ENCODE results near the gene CDK14.

CDK14 gene

GRCh38 chr7:91107460-91107859 lies 511.3 kb downstream of the CDK14 start:
- peaks cover 21 to 36% of the 10 kb centered on the region in 2 donors for H3K36me3 Mint-ChIP-seq
- peaks cover 8 to 12% of the 10 kb centered on the region in 2 donors for H3K4me1 Mint-ChIP-seq
- ATAC-seq (replicated peaks) (no peak), DNase-seq (no peak)
- no peak overlapping the region for H3K4me3 Mint-ChIP-seq
- peaks cover 0 to 1% of the 10 kb centered on the region in 2 donors for H3K9me3 Mint-ChIP-seq
- H3K27me3 Mint-ChIP-seq: no peaks in the 10 kb centered on the region
- H3K27ac Mint-ChIP-seq: no peak overlapping the region

GRCh38 chr7:91109200-91109599 lies 513.1 kb downstream of the CDK14 start:
- peak overlapping the region; percentile 27 for H3K27ac Mint-ChIP-seq
- no peaks in the 10 kb centered on the region for H3K9me3 Mint-ChIP-seq
- no peak for DNase-seq

GRCh38 chr7:91112902-91113341 lies 516.8 kb downstream of the CDK14 start:
- Mint-ChIP-seq H3K27me3 (no peaks in the 10 kb centered on the region), H3K4me1 (no peaks in the 10 kb centered on the region), H3K36me3 (peaks cover 17 to 32% of the 10 kb centered on the region in 2 donors), H3K9me3 (no peaks in the 10 kb centered on the region), H3K4me3 (no peak overlapping the region), H3K27ac (no peak overlapping the region)
- ATAC-seq (replicated peaks) (no peak), DNase-seq (no peak)

More at GRCh38 chr7:91109200-91109599, 513.1 kb downstream of the CDK14 start:
- Mint-ChIP-seq H3K36me3 (peaks cover 17 to 32% of the 10 kb centered on the region in 2 donors), H3K4me1 (no peaks in the 10 kb centered on the region), H3K27me3 (no peaks in the 10 kb centered on the region), H3K4me3 (no peak overlapping the region)
- ATAC-seq (replicated peaks): no peak

- Mint-ChIP-seq H3K27me3 (no peaks in the 10 kb centered on the region), H3K27ac (no peak overlapping the region), H3K9me3 (no peaks in the 10 kb centered on the region), H3K4me1 (no peaks in the 10 kb centered on the region), H3K36me3 (peaks cover 21 to 38% of the 10 kb centered on the region in 2 donors), H3K4me3 (no peak overlapping the region)
- DNase-seq (no peak), ATAC-seq (replicated peaks) (no peak)
These were observed 518.1 kb downstream of the CDK14 start for GRCh38 chr7:91114232-91114631.

GRCh38 chr7:91126762-91127161 lies 530.6 kb downstream of the CDK14 start:
- no peaks in the 10 kb centered on the region for H3K27me3 Mint-ChIP-seq
- DNase-seq (no peak), ATAC-seq (replicated peaks) (no peak)
- H3K36me3 Mint-ChIP-seq: peaks cover 20 to 51% of the 10 kb centered on the region in 2 donors
- H3K9me3 Mint-ChIP-seq: peaks cover 1 to 4% of the 10 kb centered on the region in 2 donors
- no peak overlapping the region for H3K27ac Mint-ChIP-seq
- H3K4me1 Mint-ChIP-seq: peaks cover 8 to 10% of the 10 kb centered on the region in 2 donors
- H3K4me3 Mint-ChIP-seq: no peak overlapping the region

GRCh38 chr7:91127325-91127724 lies 531.2 kb downstream of the CDK14 start:
- H3K4me1 Mint-ChIP-seq: peaks cover 8 to 10% of the 10 kb centered on the region in 2 donors

GRCh38 chr7:91127959-91128358 lies 531.8 kb downstream of the CDK14 start:
- peaks cover 0 to 4% of the 10 kb centered on the region in 2 donors for H3K9me3 Mint-ChIP-seq
- peaks cover 18 to 43% of the 10 kb centered on the region in 2 donors for H3K36me3 Mint-ChIP-seq
- peaks cover 8 to 10% of the 10 kb centered on the region in 2 donors for H3K4me1 Mint-ChIP-seq
- H3K4me3 Mint-ChIP-seq: no peak overlapping the region
- ATAC-seq (replicated peaks) (no peak), DNase-seq (no peak)
- H3K27ac Mint-ChIP-seq: no peak overlapping the region
- H3K27me3 Mint-ChIP-seq: no peaks in the 10 kb centered on the region

More at GRCh38 chr7:91127325-91127724, 531.2 kb downstream of the CDK14 start:
- ATAC-seq (replicated peaks) (no peak), DNase-seq (no peak)
- no peak overlapping the region for H3K4me3 Mint-ChIP-seq
- H3K27ac Mint-ChIP-seq: no peak overlapping the region
- H3K9me3 Mint-ChIP-seq: peaks cover 1 to 4% of the 10 kb centered on the region in 2 donors
- peaks cover 23 to 50% of the 10 kb centered on the region in 2 donors for H3K36me3 Mint-ChIP-seq
- H3K27me3 Mint-ChIP-seq: no peaks in the 10 kb centered on the region

- peaks cover 15 to 38% of the 10 kb centered on the region in 2 donors for H3K36me3 Mint-ChIP-seq
- peaks cover 6 to 10% of the 10 kb centered on the region in 2 donors for H3K4me1 Mint-ChIP-seq
- no peaks in the 10 kb centered on the region for H3K9me3 Mint-ChIP-seq
- peak; percentile 57 to 62 for ATAC-seq (replicated peaks)
- DNase-seq: no peak
- H3K4me3 Mint-ChIP-seq: peak overlapping the region in 1 of 2 donors; percentile 5
- no peaks in the 10 kb centered on the region for H3K27me3 Mint-ChIP-seq
- H3K27ac Mint-ChIP-seq: peak overlapping the region; percentile 22
These were observed 532.7 kb downstream of the CDK14 start for GRCh38 chr7:91128683-91129348.

- DNase-seq (no peak), ATAC-seq (replicated peaks) (no peak)
- Mint-ChIP-seq H3K9me3 (no peaks in the 10 kb centered on the region), H3K36me3 (peaks cover 9 to 18% of the 10 kb centered on the region in 2 donors), H3K27me3 (no peaks in the 10 kb centered on the region), H3K4me1 (peaks cover 10 to 34% of the 10 kb centered on the region in 2 donors), H3K27ac (no peak overlapping the region), H3K4me3 (no peak overlapping the region)
These were observed 539.2 kb downstream of the CDK14 start for GRCh38 chr7:91135300-91135699.

- no peak overlapping the region for H3K27ac Mint-ChIP-seq
- peaks cover 2 to 3% of the 10 kb centered on the region in 2 donors for H3K9me3 Mint-ChIP-seq
- DNase-seq (no peak), ATAC-seq (replicated peaks) (no peak)
- no peak overlapping the region for H3K4me3 Mint-ChIP-seq
- peaks cover 15 to 40% of the 10 kb centered on the region in 2 donors for H3K4me1 Mint-ChIP-seq
- peaks cover 15 to 24% of the 10 kb centered on the region in 2 donors for H3K36me3 Mint-ChIP-seq
- H3K27me3 Mint-ChIP-seq: no peaks in the 10 kb centered on the region
These were observed 539.7 kb downstream of the CDK14 start for GRCh38 chr7:91135703-91136430.

GRCh38 chr7:91137153-91137787 lies 541.1 kb downstream of the CDK14 start:
- Mint-ChIP-seq H3K27me3 (no peaks in the 10 kb centered on the region), H3K27ac (no peak overlapping the region), H3K4me1 (peaks cover 20 to 49% of the 10 kb centered on the region in 2 donors), H3K36me3 (peaks cover 13 to 22% of the 10 kb centered on the region in 2 donors), H3K4me3 (no peak overlapping the region), H3K9me3 (peaks cover 6 to 9% of the 10 kb centered on the region in 2 donors)
- ATAC-seq (replicated peaks) (peak; percentile 44 to 47), DNase-seq (no peak)

- no peak overlapping the region for H3K27ac Mint-ChIP-seq
- peaks cover 6 to 9% of the 10 kb centered on the region in 2 donors for H3K9me3 Mint-ChIP-seq
- no peak for DNase-seq
- H3K27me3 Mint-ChIP-seq: no peaks in the 10 kb centered on the region
- no peak for ATAC-seq (replicated peaks)
- peaks cover 20 to 49% of the 10 kb centered on the region in 2 donors for H3K4me1 Mint-ChIP-seq
- H3K36me3 Mint-ChIP-seq: peaks cover 13 to 25% of the 10 kb centered on the region in 2 donors
- no peak overlapping the region for H3K4me3 Mint-ChIP-seq
These were observed 541.8 kb downstream of the CDK14 start for GRCh38 chr7:91137788-91138368.

- peaks cover 18 to 45% of the 10 kb centered on the region in 2 donors for H3K4me1 Mint-ChIP-seq
- H3K4me3 Mint-ChIP-seq: no peak overlapping the region
- H3K36me3 Mint-ChIP-seq: peaks cover 13 to 26% of the 10 kb centered on the region in 2 donors
- DNase-seq (no peak), ATAC-seq (replicated peaks) (no peak)
- H3K9me3 Mint-ChIP-seq: peaks cover 6 to 9% of the 10 kb centered on the region in 2 donors
- no peak overlapping the region for H3K27ac Mint-ChIP-seq
- no peaks in the 10 kb centered on the region for H3K27me3 Mint-ChIP-seq
These were observed 544.2 kb downstream of the CDK14 start for GRCh38 chr7:91140286-91140685.

- H3K9me3 Mint-ChIP-seq: peaks cover 6 to 9% of the 10 kb centered on the region in 2 donors
- peaks cover 18 to 39% of the 10 kb centered on the region in 2 donors for H3K4me1 Mint-ChIP-seq
- H3K36me3 Mint-ChIP-seq: peaks cover 13 to 26% of the 10 kb centered on the region in 2 donors
- no peaks in the 10 kb centered on the region for H3K27me3 Mint-ChIP-seq
- peak overlapping the region; percentile 83 for H3K27ac Mint-ChIP-seq
- DNase-seq (peak; percentile 5), ATAC-seq (replicated peaks) (peak; percentile 83 to 85)
- no peak overlapping the region for H3K4me3 Mint-ChIP-seq
These were observed 544.9 kb downstream of the CDK14 start for GRCh38 chr7:91140982-91141381.

Measured in stimulated activated naive B cell treated with anti-CD40 and anti-IgM and Interleukin-4, amounts not matched to agents 10 μg/mL and 1 μg/mL and 100 μg/mL, for 72 hours (primary cell).